ENCODE data around the gene CXXC4. TPM values are rescaled to one million over a fixed set of nuclear protein-coding genes. Genes with fewer than 3 reads are reported as not detected.

The CXXC4 gene
- total RNA-seq, 1 experiment from 2014 or later: 0.59 TPM

- TF ChIP-seq POLR2AphosphoS5 (IDR thresholded peaks at IDR 0.05; ENCODE audit: low read depth, low read length) (no peak), SIN3A (IDR thresholded peaks at IDR 0.05; ENCODE audit: borderline replicate concordance, insufficient read depth, low read depth, low read length) (no peak), TCF7L2 (IDR thresholded peaks at IDR 0.05; ENCODE audit: low read depth, low read length) (no peak), REST (IDR thresholded peaks at IDR 0.05; ENCODE audit: insufficient read depth in 1 of 2, low read depth in 2 of 2, low read length in 1 of 2) (no peak), CTCF (IDR thresholded peaks at IDR 0.05) (no peak)
- BruUV-seq (replicated peaks): no TSS peak
- H3K9me3 ChIP-seq (ENCODE audit: control insufficient read depth, insufficient read depth, low read depth, low read length): no peaks in the 10 kb centered on the region
- H3K27me3 ChIP-seq (ENCODE audit: control insufficient read depth, insufficient read depth, low read length): no peaks in the 10 kb centered on the region
- H3K27ac ChIP-seq (ENCODE audit: low read length): no peak overlapping the region
- ATAC-seq (no peak), DNase-seq (ENCODE audit: low read depth, low spot score) (no peak)
- peak overlapping the region in 1 of 2 experiments; percentile 37; a peak in 2 of 4 replicates for H3K4me3 ChIP-seq (ENCODE audit: low read depth in 2 of 2, low read length in 2 of 2)
- H3K4me1 ChIP-seq (ENCODE audit: control insufficient read depth, insufficient read depth, low read length): no peaks in the 10 kb centered on the region
- ChIA-PET CTCF (no interaction called here), POLR2A (no interaction called here)
- in situ Hi-C loops (cut with HindIII; ENCODE audit: low pct_unique_long_range_greater_than_20kb, low sequenced_read_pairs): no loop called here
- H3K36me3 ChIP-seq (ENCODE audit: control insufficient read depth, insufficient read depth, low read length): no peaks in the 10 kb centered on the region
- intact Hi-C loops (cut with micrococcal nuclease; ENCODE audit: unreplicated experiment): no loop called here
Observed at GRCh38 chr4:104424989-104425388, 69.7 kb downstream of the CXXC4 start.

GRCh38 chr4:104424475-104424941, 70.2 kb downstream of the CXXC4 start:
- Histone ChIP-seq H3K27ac (ENCODE audit: low read length) (no peak overlapping the region), H3K36me3 (ENCODE audit: control insufficient read depth, insufficient read depth, low read length) (no peaks in the 10 kb centered on the region), H3K27me3 (ENCODE audit: control insufficient read depth, insufficient read depth, low read length) (no peaks in the 10 kb centered on the region), H3K4me1 (ENCODE audit: control insufficient read depth, insufficient read depth, low read length) (no peaks in the 10 kb centered on the region), H3K9me3 (ENCODE audit: control insufficient read depth, insufficient read depth, low read depth, low read length) (no peaks in the 10 kb centered on the region), H3K4me3 (ENCODE audit: low read depth in 2 of 2, low read length in 2 of 2) (peak overlapping the region in 1 of 2 experiments; percentile 37; a peak in 2 of 4 replicates)
- CTCF ChIA-PET: no interaction called here
- no TSS peak for BruUV-seq (replicated peaks)
- in situ Hi-C loops (cut with HindIII; ENCODE audit: low pct_unique_long_range_greater_than_20kb, low sequenced_read_pairs) (no loop called here), intact Hi-C loops (cut with micrococcal nuclease; ENCODE audit: unreplicated experiment) (no loop called here)
- POLR2A ChIA-PET: no interaction called here
- DNase-seq (ENCODE audit: low read depth, low spot score) (no peak), ATAC-seq (no peak)
- no peak for TF ChIP-seq CTCF (IDR thresholded peaks at IDR 0.05)
- no peak for TF ChIP-seq TCF7L2 (IDR thresholded peaks at IDR 0.05; ENCODE audit: low read depth, low read length)
- no peak for TF ChIP-seq SIN3A (IDR thresholded peaks at IDR 0.05; ENCODE audit: borderline replicate concordance, insufficient read depth, low read depth, low read length)
- no peak for TF ChIP-seq POLR2AphosphoS5 (IDR thresholded peaks at IDR 0.05; ENCODE audit: low read depth, low read length)
- no peak for TF ChIP-seq REST (IDR thresholded peaks at IDR 0.05; ENCODE audit: insufficient read depth in 1 of 2, low read depth in 2 of 2, low read length in 1 of 2)
